Fibroblast of lung (primary cell): Measurements from ENCODE around the gene LBH.

ENCODE experiments used
- EZH2 ChIP-seq: IDR thresholded peaks from 2 replicates; pipeline ENCODE4 v1.5.1; 2012; ENCODE audit warnings: low read length, control low read depth, mild to moderate bottlenecking; ENCODE audit errors: missing control alignments
- TF ChIP-seq, protein P1 (sequence below), 2 donors: IDR thresholded peaks in 1 of 2; conservative IDR thresholded peaks in 1 of 2; 1 replicate in 1 of 2; 2 replicates in 1 of 2; pipeline ENCODE4 v1.5.1; 2011 to 2012; ENCODE audit warnings: low read length in 2 of 2, control low read depth in 1 of 2, inconsistent platforms in 1 of 2, low read depth in 1 of 2, mild to moderate bottlenecking in 1 of 2

DNA sequence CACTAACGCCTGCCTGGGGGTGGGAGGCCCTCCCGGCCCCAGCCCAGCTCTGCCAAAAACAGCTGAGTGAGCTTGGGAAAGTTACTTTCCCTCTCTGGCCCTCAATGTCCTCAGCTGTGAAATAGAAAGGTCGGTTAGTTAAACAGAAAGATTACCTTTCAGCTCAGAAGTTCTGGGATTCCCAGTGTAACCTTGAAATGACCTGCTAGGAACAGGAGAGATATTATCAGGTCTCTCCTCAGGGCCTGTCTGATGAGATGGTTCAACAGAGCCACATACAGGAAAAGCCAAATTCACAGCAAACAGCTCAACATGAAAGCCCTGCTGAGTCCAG is 68.8 kb downstream of the LBH start:
- TF ChIP-seq, protein P1, sequence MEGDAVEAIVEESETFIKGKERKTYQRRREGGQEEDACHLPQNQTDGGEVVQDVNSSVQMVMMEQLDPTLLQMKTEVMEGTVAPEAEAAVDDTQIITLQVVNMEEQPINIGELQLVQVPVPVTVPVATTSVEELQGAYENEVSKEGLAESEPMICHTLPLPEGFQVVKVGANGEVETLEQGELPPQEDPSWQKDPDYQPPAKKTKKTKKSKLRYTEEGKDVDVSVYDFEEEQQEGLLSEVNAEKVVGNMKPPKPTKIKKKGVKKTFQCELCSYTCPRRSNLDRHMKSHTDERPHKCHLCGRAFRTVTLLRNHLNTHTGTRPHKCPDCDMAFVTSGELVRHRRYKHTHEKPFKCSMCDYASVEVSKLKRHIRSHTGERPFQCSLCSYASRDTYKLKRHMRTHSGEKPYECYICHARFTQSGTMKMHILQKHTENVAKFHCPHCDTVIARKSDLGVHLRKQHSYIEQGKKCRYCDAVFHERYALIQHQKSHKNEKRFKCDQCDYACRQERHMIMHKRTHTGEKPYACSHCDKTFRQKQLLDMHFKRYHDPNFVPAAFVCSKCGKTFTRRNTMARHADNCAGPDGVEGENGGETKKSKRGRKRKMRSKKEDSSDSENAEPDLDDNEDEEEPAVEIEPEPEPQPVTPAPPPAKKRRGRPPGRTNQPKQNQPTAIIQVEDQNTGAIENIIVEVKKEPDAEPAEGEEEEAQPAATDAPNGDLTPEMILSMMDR (conservative IDR thresholded peaks at IDR 0.05 in 1 of 2, IDR thresholded peaks at IDR 0.05 in 1 of 2; ENCODE audit: low read depth in 1 of 2, low read length in 2 of 2), result no peak
- TF ChIP-seq EZH2, result no peak
